Measurements from ENCODE around the gene FIZ1. TPM values are rescaled to one million over a fixed set of nuclear protein-coding genes. Genes with fewer than 3 reads are reported as not detected.

The FIZ1 gene
- total and polyA plus RNA-seq, 2 donors from 2014 or later: 11.9 to 17.9 TPM

DNA sequence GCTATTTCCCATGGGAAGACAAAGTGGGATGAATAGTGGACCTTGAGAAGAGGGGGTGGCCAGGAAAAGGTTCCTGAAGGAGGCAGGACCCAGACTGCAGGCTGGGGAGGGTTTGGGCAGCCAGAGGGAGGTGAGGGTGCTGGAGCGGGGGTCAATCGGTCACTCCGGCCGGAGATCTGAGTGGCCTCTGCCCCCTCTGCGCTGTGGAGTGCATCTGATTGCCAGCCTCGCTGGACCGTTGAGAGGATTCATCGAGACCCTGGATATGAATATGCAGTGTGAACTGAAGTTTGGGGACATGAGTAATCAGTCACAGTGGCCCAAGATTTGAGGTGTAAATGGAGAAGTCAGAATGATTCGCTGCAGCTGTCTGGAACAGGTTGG lies 36.0 kb upstream of the FIZ1 start:
- peak overlapping the region; percentile 95 to 100 (median 97) for H3K4me3 ChIP-seq (ENCODE audit: low read length in 3 of 3)
- H3K9me3 ChIP-seq (ENCODE audit: control insufficient read depth in 2 of 3, insufficient read depth in 1 of 3, low read length in 3 of 3): no peaks in the 10 kb centered on the region
- no peaks in the 10 kb centered on the region for H3K27me3 ChIP-seq (ENCODE audit: control insufficient read depth, insufficient read depth, low read length)
- intact Hi-C loops (cut with DNase I): no loop called here
- peak overlapping the region; percentile 98 to 100 (median 100) for H3K9ac ChIP-seq (ENCODE audit: low read length in 3 of 3)
- H3K27ac ChIP-seq (ENCODE audit: low read depth in 2 of 2, low read length in 2 of 2): peak overlapping the region; percentile 97
- peak in 1 of 5 donors; percentile 75 for DNase-seq
- no peak for FAIRE-seq
- H3K36me3 ChIP-seq (ENCODE audit: control insufficient read depth in 2 of 3, insufficient read depth in 3 of 3, low read length in 3 of 3): no peaks in the 10 kb centered on the region
- peaks cover 3 to 28% (median 7%) of the 10 kb centered on the region in 3 donors for H3K4me1 ChIP-seq (ENCODE audit: control insufficient read depth in 2 of 3, insufficient read depth in 2 of 3, low read depth in 1 of 3, low read length in 3 of 3)
- TF ChIP-seq, protein P1, sequence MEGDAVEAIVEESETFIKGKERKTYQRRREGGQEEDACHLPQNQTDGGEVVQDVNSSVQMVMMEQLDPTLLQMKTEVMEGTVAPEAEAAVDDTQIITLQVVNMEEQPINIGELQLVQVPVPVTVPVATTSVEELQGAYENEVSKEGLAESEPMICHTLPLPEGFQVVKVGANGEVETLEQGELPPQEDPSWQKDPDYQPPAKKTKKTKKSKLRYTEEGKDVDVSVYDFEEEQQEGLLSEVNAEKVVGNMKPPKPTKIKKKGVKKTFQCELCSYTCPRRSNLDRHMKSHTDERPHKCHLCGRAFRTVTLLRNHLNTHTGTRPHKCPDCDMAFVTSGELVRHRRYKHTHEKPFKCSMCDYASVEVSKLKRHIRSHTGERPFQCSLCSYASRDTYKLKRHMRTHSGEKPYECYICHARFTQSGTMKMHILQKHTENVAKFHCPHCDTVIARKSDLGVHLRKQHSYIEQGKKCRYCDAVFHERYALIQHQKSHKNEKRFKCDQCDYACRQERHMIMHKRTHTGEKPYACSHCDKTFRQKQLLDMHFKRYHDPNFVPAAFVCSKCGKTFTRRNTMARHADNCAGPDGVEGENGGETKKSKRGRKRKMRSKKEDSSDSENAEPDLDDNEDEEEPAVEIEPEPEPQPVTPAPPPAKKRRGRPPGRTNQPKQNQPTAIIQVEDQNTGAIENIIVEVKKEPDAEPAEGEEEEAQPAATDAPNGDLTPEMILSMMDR (IDR thresholded peaks at IDR 0.05; ENCODE audit: borderline replicate concordance, extremely low read depth, insufficient read depth): no peak

DNA sequence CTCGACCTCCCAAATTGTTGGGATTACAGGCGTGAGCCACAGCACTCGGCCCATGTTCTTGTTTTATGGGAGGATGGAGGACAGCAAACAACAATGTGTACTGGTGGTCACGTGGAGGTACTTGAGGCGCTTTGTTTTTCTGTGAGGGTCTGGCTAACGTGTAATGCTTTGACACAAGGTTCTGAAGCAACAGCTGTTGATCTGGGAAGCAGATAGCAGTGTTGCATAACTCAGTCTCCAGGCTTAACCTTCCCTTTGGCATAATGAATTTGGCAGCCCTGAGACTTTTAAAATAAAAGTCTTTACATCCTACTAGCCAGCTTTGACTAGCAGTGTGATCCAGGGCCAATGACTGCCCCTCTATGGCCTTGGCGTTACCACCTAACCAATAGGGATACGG lies 34.5 kb upstream of the FIZ1 start:
- no peak for FAIRE-seq
- no peak overlapping the region for H3K27ac ChIP-seq (ENCODE audit: low read depth in 2 of 2, low read length in 2 of 2)
- DNase-seq: no peak
- TF ChIP-seq, protein P1 (IDR thresholded peaks at IDR 0.05; ENCODE audit: borderline replicate concordance, extremely low read depth, insufficient read depth): no peak
- intact Hi-C loops (cut with DNase I): no loop called here
- H3K9ac ChIP-seq (ENCODE audit: low read length in 3 of 3): peak overlapping the region in 1 of 3 donors; percentile 55
- H3K4me1 ChIP-seq (ENCODE audit: control insufficient read depth in 2 of 3, insufficient read depth in 2 of 3, low read depth in 1 of 3, low read length in 3 of 3): peaks cover 3 to 18% (median 7%) of the 10 kb centered on the region in 3 donors
- H3K9me3 ChIP-seq (ENCODE audit: control insufficient read depth in 2 of 3, insufficient read depth in 1 of 3, low read length in 3 of 3): no peaks in the 10 kb centered on the region
- H3K4me3 ChIP-seq (ENCODE audit: low read length in 3 of 3): no peak overlapping the region
- H3K27me3 ChIP-seq (ENCODE audit: control insufficient read depth, insufficient read depth, low read length): no peaks in the 10 kb centered on the region
- H3K36me3 ChIP-seq (ENCODE audit: control insufficient read depth in 2 of 3, insufficient read depth in 3 of 3, low read length in 3 of 3): no peaks in the 10 kb centered on the region

DNA sequence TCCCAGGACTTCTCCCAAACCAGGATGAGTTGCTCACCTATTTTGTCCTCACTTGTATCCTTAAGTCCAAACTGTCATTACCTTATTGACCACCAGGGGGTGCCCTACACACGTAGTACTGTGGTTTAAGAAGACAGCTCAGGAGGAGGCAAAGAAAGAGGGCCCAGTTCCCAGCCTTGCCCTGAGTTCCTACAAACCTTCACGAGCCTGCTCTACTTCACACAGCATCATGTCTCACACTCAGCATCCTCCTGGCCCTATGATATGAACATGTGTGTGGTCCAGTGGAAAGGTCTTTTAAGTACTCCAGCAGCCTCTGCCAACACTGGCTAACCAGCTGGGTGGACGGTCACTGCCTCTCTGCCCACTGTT lies 33.1 kb upstream of the FIZ1 start:
- DNase-seq (peak in 4 of 5 donors; percentile 91 to 96 (median 93)), FAIRE-seq (no peak)
- Histone ChIP-seq H3K4me3 (ENCODE audit: low read length in 3 of 3) (no peak overlapping the region), H3K36me3 (ENCODE audit: control insufficient read depth in 2 of 3, insufficient read depth in 3 of 3, low read length in 3 of 3) (no peaks in the 10 kb centered on the region), H3K27ac (ENCODE audit: low read depth in 2 of 2, low read length in 2 of 2) (no peak overlapping the region), H3K9ac (ENCODE audit: low read length in 3 of 3) (peak overlapping the region in 1 of 3 donors; percentile 41), H3K4me1 (ENCODE audit: control insufficient read depth in 2 of 3, insufficient read depth in 2 of 3, low read depth in 1 of 3, low read length in 3 of 3) (peaks cover 3 to 18% (median 7%) of the 10 kb centered on the region in 3 donors), H3K27me3 (ENCODE audit: control insufficient read depth, insufficient read depth, low read length) (no peaks in the 10 kb centered on the region), H3K9me3 (ENCODE audit: control insufficient read depth in 2 of 3, insufficient read depth in 1 of 3, low read length in 3 of 3) (no peaks in the 10 kb centered on the region)
- intact Hi-C loops (cut with DNase I): no loop called here
- TF ChIP-seq, protein P1 (IDR thresholded peaks at IDR 0.05; ENCODE audit: borderline replicate concordance, extremely low read depth, insufficient read depth): peak; percentile 94

DNA sequence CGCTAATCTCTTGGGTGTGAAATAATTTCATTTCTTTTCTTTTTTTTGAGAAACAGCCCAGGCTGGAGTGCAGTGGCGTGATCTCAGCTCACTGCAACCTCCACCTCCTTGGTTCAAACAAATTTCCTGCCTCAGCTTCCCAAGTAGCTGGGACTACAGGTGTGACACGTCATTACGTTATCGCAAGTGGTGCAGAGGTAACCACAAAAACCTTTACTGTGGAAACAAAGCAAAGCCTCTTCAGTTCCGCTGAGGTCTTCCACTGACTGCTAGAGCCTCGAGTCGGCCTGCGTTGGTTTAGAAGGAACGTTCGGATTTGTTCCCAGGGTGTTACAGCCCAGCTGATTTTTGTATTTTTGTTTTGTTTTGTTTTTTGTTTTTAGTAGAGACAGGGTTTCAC lies 27.0 kb upstream of the FIZ1 start:
- no peak for FAIRE-seq
- Histone ChIP-seq H3K9me3 (ENCODE audit: control insufficient read depth in 2 of 3, insufficient read depth in 1 of 3, low read length in 3 of 3) (no peaks in the 10 kb centered on the region), H3K27me3 (ENCODE audit: control insufficient read depth, insufficient read depth, low read length) (no peaks in the 10 kb centered on the region), H3K36me3 (ENCODE audit: control insufficient read depth in 2 of 3, insufficient read depth in 3 of 3, low read length in 3 of 3) (no peaks in the 10 kb centered on the region), H3K27ac (ENCODE audit: low read depth in 2 of 2, low read length in 2 of 2) (no peak overlapping the region), H3K9ac (ENCODE audit: low read length in 3 of 3) (no peak overlapping the region), H3K4me3 (ENCODE audit: low read length in 3 of 3) (no peak overlapping the region), H3K4me1 (ENCODE audit: control insufficient read depth in 2 of 3, insufficient read depth in 2 of 3, low read depth in 1 of 3, low read length in 3 of 3) (peaks cover 2 to 6% (median 5%) of the 10 kb centered on the region in 3 donors)
- no peak for DNase-seq
- intact Hi-C loops (cut with DNase I): no loop called here
- TF ChIP-seq, protein P1 (IDR thresholded peaks at IDR 0.05; ENCODE audit: borderline replicate concordance, extremely low read depth, insufficient read depth): no peak
